OCI-LY1 (cell line): ENCODE measurements around the gene ZSWIM7.

Experiments used
- H2AFZ ChIP-seq: fragments of 200-600 bp; sonication (generic), shearing (Covaris generic); 2 replicates; pipeline ENCODE4 v1.6.0; 2014; ENCODE audit warnings: antibody characterized with exemption, mild to moderate bottlenecking, low read length
- H3F3A ChIP-seq: fragments of 200-600 bp; sonication (generic), shearing (Covaris generic); 2 replicates; pipeline ENCODE4 v1.6.0; 2014; ENCODE audit warnings: mild to moderate bottlenecking, antibody characterized with exemption, low read length, moderate library complexity; ENCODE audit not compliant: insufficient read depth
- H3K27ac ChIP-seq: fragments of 200-600 bp; sonication (generic); 2 replicates; pipeline ENCODE4 v1.5.1; 2014; ENCODE audit warnings: low read length, mixed run types, mild to moderate bottlenecking, low read depth; ENCODE audit not compliant: poor library complexity, severe bottlenecking
- H3K27me3 ChIP-seq: fragments of 200-600 bp; sonication (generic); 2 replicates; pipeline ENCODE4 v1.6.0; 2014; ENCODE audit warnings: antibody characterized with exemption, mild to moderate bottlenecking, low read length, moderate library complexity; ENCODE audit not compliant: insufficient read depth
- H3K36me3 ChIP-seq: fragments of 200-600 bp; sonication (generic); 2 replicates; pipeline ENCODE4 v1.6.1; 2014; ENCODE audit warnings: mild to moderate bottlenecking, antibody characterized with exemption, low read length, moderate library complexity, mixed read lengths; ENCODE audit not compliant: insufficient read depth
- H3K4me1 ChIP-seq: fragments of 200-600 bp; sonication (generic); 2 replicates; pipeline ENCODE4 v1.5.1; 2014; ENCODE audit warnings: mild to moderate bottlenecking, low read length, moderate library complexity; ENCODE audit not compliant: insufficient read depth, severe bottlenecking
- H3K4me2 ChIP-seq: fragments of 200-600 bp; sonication (generic), shearing (Covaris generic); 2 replicates; pipeline ENCODE4 v1.6.1; 2014; ENCODE audit warnings: low read length
- H3K4me3 ChIP-seq: fragments of 200-600 bp; sonication (generic); 2 replicates; pipeline ENCODE4 v1.5.1; 2014; ENCODE audit warnings: low read length, low read depth, mild to moderate bottlenecking, mixed read lengths; ENCODE audit not compliant: poor library complexity, severe bottlenecking
- H3K79me2 ChIP-seq: fragments of 200-600 bp; shearing (Covaris generic); 2 replicates; pipeline ENCODE4 v1.6.1; 2016; ENCODE audit warnings: mixed run types, low read length, mixed read lengths; ENCODE audit not compliant: insufficient read depth
- H3K9ac ChIP-seq: fragments of 200-600 bp; sonication (generic), shearing (Covaris generic); 2 replicates; pipeline ENCODE4 v1.6.1; 2014; ENCODE audit warnings: mild to moderate bottlenecking, low read length, mixed read lengths
- H3K9me2 ChIP-seq: fragments of 200-600 bp; sonication (generic), shearing (Covaris generic); 2 replicates; pipeline ENCODE4 v1.6.1; 2014; ENCODE audit warnings: low read depth, mild to moderate bottlenecking, low read length, mixed read lengths
- H3K9me3 ChIP-seq: fragments of 200-600 bp; shearing (Covaris generic); 2 replicates; pipeline ENCODE4 v1.6.1; 2014; ENCODE audit warnings: low read length, mixed read lengths
- H4K20me1 ChIP-seq: fragments of 200-600 bp; sonication (generic), shearing (Covaris generic); 2 replicates; pipeline ENCODE4 v1.6.0; 2016; ENCODE audit warnings: mild to moderate bottlenecking, low read length; ENCODE audit not compliant: insufficient read depth
- CTCF ChIP-seq: fragments of 200-600 bp; sonication (generic), shearing (Covaris generic); IDR thresholded peaks from 2 replicates; pipeline ENCODE4 v1.5.1; 2017; ENCODE audit warnings: mild to moderate bottlenecking, antibody characterized with exemption, low read length, moderate library complexity, mixed read lengths
- EZH2 ChIP-seq: fragments of 200-600 bp; sonication (generic), shearing (Covaris generic); IDR thresholded peaks from 2 replicates; pipeline ENCODE4 v1.8.0; 2017; ENCODE audit warnings: borderline replicate concordance, mixed run types, mild to moderate bottlenecking, antibody characterized with exemption, low read length, moderate library complexity, mixed read lengths

Gene ZSWIM7

GRCh38 chr17:16026895-16027294 lies 27.4 kb upstream of the ZSWIM7 start:
- Histone ChIP-seq H3K36me3 (peaks cover 97% of the 10 kb centered on the region), H2AFZ (no peak overlapping the region), H3K4me1 (no peaks in the 10 kb centered on the region), H3K9me3 (no peaks in the 10 kb centered on the region), H3F3A (no peaks in the 10 kb centered on the region), H3K27ac (no peak overlapping the region), H3K27me3 (no peaks in the 10 kb centered on the region), H3K9ac (no peak overlapping the region), H4K20me1 (no peaks in the 10 kb centered on the region), H3K79me2 (no peaks in the 10 kb centered on the region), H3K9me2 (no peaks in the 10 kb centered on the region), H3K4me2 (no peak overlapping the region), H3K4me3 (no peak overlapping the region)
- TF ChIP-seq EZH2: no peak
- no peak for TF ChIP-seq CTCF

GRCh38 chr17:16025202-16025601 lies 25.7 kb upstream of the ZSWIM7 start:
- Histone ChIP-seq H2AFZ (no peak overlapping the region), H3K4me2 (no peak overlapping the region), H3K27ac (no peak overlapping the region), H3K79me2 (no peaks in the 10 kb centered on the region), H3K4me3 (no peak overlapping the region), H3K27me3 (no peaks in the 10 kb centered on the region), H3K36me3 (peaks cover 94% of the 10 kb centered on the region), H3K4me1 (no peaks in the 10 kb centered on the region), H3F3A (no peaks in the 10 kb centered on the region), H4K20me1 (no peaks in the 10 kb centered on the region), H3K9ac (no peak overlapping the region), H3K9me2 (no peaks in the 10 kb centered on the region), H3K9me3 (no peaks in the 10 kb centered on the region)
- no peak for TF ChIP-seq CTCF

GRCh38 chr17:16023881-16024280 lies 24.4 kb upstream of the ZSWIM7 start:
- H3K9me3 ChIP-seq: no peaks in the 10 kb centered on the region
- no peak overlapping the region for H3K9ac ChIP-seq
- no peaks in the 10 kb centered on the region for H3K79me2 ChIP-seq
- no peaks in the 10 kb centered on the region for H3K9me2 ChIP-seq
- H3K36me3 ChIP-seq: peaks cover 94% of the 10 kb centered on the region
- TF ChIP-seq EZH2 (no peak), CTCF (no peak)
- H3K27ac ChIP-seq: no peak overlapping the region
- H3K4me3 ChIP-seq: no peak overlapping the region
- H4K20me1 ChIP-seq: no peaks in the 10 kb centered on the region
- no peak overlapping the region for H3K4me2 ChIP-seq
- H3F3A ChIP-seq: no peaks in the 10 kb centered on the region
- no peaks in the 10 kb centered on the region for H3K27me3 ChIP-seq
- no peak overlapping the region for H2AFZ ChIP-seq
- no peaks in the 10 kb centered on the region for H3K4me1 ChIP-seq
